ENCODE measurements around the gene SDS.

SDS gene

GRCh38 chr12:113391650-113392337, 11.9 kb downstream of the SDS start:
- TF ChIP-seq MYC (IDR thresholded peaks at IDR 0.05; ENCODE audit: low read depth, low read length) (no peak), CTCF (IDR thresholded peaks at IDR 0.05; ENCODE audit: low read depth, low read length) (no peak), MAX (IDR thresholded peaks at IDR 0.05; ENCODE audit: low read depth, low read length) (no peak), POLR2A (IDR thresholded peaks at IDR 0.05; ENCODE audit: extremely low read depth, insufficient read length) (no peak)
- DNase-seq (ENCODE audit: low read depth), result no peak
- H3K4me3 ChIP-seq (ENCODE audit: low read depth, low read length), result no peak overlapping the region

DNA sequence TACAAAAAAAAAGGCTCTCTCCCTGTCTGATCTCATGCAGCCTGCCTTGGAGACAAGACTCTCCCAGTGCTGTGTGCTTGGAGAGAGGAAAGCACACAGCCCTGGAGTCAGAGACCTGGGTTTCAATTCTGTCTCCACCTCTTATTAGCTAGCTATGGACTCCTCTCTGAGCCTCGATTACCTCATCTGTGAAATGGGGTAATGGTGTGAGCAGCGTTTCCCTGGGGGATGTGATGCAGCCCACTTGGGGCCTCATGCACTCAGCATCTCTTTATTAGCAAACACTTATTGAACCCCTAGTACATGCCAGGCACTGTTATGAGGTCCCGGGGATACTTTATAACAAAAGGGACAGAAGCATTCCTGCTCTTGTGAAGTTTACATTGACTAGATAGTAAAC, 12.5 kb downstream of the SDS start:
- TF ChIP-seq CTCF (IDR thresholded peaks at IDR 0.05; ENCODE audit: low read depth, low read length) (no peak), MYC (IDR thresholded peaks at IDR 0.05; ENCODE audit: low read depth, low read length) (no peak), MAX (IDR thresholded peaks at IDR 0.05; ENCODE audit: low read depth, low read length) (no peak), POLR2A (IDR thresholded peaks at IDR 0.05; ENCODE audit: extremely low read depth, insufficient read length) (no peak)
- H3K4me3 ChIP-seq (ENCODE audit: low read depth, low read length), result no peak overlapping the region
- no peak for DNase-seq (ENCODE audit: low read depth)

- no peak for DNase-seq (ENCODE audit: low read depth)
- no peak overlapping the region for H3K4me3 ChIP-seq (ENCODE audit: low read depth, low read length)
- TF ChIP-seq MAX (IDR thresholded peaks at IDR 0.05; ENCODE audit: low read depth, low read length) (no peak), POLR2A (IDR thresholded peaks at IDR 0.05; ENCODE audit: extremely low read depth, insufficient read length) (no peak), CTCF (IDR thresholded peaks at IDR 0.05; ENCODE audit: low read depth, low read length) (no peak), MYC (IDR thresholded peaks at IDR 0.05; ENCODE audit: low read depth, low read length) (no peak)
Observed at GRCh38 chr12:113390064-113391043, 13.3 kb downstream of the SDS start.

DNA sequence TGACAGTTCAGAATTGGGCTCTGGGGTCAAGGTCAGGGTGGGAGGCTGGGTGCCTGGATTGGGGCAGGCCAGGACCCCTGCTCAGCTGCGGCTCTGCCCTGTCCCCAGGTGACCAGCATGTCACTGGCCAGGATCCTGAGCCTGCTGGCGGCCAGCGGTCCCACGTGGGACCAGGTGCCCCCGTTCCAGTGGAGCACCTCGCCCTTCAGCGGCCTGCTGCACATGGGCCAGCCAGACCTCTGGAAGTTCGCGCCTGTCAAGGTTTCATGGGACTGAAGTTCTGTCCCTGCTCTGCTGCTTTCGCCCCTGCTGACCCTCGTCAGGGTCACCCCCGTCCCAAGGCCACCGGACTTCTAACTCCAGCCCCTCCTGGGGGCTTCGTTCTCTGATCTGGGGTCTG, 15.3 kb downstream of the SDS start:
- no peak overlapping the region for H3K4me3 ChIP-seq (ENCODE audit: low read depth, low read length)
- TF ChIP-seq MYC (IDR thresholded peaks at IDR 0.05; ENCODE audit: low read depth, low read length) (no peak), POLR2A (IDR thresholded peaks at IDR 0.05; ENCODE audit: extremely low read depth, insufficient read length) (no peak), CTCF (IDR thresholded peaks at IDR 0.05; ENCODE audit: low read depth, low read length) (no peak), MAX (IDR thresholded peaks at IDR 0.05; ENCODE audit: low read depth, low read length) (no peak)
- DNase-seq (ENCODE audit: low read depth), result no peak

GRCh38 chr12:113387631-113388030, 16.1 kb downstream of the SDS start:
- no peak overlapping the region for H3K4me3 ChIP-seq (ENCODE audit: low read depth, low read length)
- no peak for TF ChIP-seq POLR2A (IDR thresholded peaks at IDR 0.05; ENCODE audit: extremely low read depth, insufficient read length)
- TF ChIP-seq MAX (IDR thresholded peaks at IDR 0.05; ENCODE audit: low read depth, low read length), result no peak
- no peak for TF ChIP-seq MYC (IDR thresholded peaks at IDR 0.05; ENCODE audit: low read depth, low read length)
- no peak for TF ChIP-seq CTCF (IDR thresholded peaks at IDR 0.05; ENCODE audit: low read depth, low read length)
- DNase-seq (ENCODE audit: low read depth), result no peak

All from NB4 (cell line).